ENCODE results near the gene UQCC5.
A peak's percentile ranks its signal among the peaks of the same experiment; 100 is the strongest.

UQCC5 gene, protein sequence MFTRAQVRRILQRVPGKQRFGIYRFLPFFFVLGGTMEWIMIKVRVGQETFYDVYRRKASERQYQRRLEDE

GRCh38 chr3:52536369-52537164 lies at the start of gene UQCC5:
TSS of gene UQCC5 (plus strand) at chr3:52536605. CDS start at chr3:52536756, 151 bp downstream.
- peak; percentile 93 for DNase-seq

DNA sequence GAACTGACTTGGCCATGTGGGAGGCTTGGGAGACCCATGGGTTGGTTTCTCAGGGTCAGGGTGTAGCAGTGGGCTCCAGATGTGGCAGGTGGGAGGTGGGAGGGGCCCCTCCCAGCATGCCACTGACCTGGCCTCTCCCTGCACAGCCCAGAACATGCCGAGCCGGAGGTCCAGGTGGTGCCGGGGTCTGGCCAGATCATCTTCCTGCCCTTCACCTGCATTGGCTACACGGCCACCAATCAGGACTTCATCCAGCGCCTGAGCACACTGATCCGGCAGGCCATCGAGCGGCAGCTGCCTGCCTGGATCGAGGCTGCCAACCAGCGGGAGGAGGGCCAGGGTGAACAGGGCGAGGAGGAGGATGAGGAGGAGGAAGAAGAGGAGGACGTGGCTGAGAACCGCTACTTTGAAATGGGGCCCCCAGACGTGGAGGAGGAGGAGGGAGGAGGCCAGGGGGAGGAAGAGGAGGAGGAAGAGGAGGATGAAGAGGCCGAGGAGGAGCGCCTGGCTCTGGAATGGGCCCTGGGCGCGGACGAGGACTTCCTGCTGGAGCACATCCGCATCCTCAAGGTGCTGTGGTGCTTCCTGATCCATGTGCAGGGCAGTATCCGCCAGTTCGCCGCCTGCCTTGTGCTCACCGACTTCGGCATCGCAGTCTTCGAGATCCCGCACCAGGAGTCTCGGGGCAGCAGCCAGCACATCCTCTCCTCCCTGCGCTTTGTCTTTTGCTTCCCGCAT lies 49.2 kb upstream of the UQCC5 start:
- no peak for DNase-seq

GRCh38 chr3:52487788-52488691 lies 48.4 kb upstream of the UQCC5 start:
- no peak for DNase-seq

- no peak for DNase-seq
Observed at GRCh38 chr3:52488746-52489145, 47.7 kb upstream of the UQCC5 start.

GRCh38 chr3:52489453-52489852 lies 47.0 kb upstream of the UQCC5 start:
- DNase-seq: no peak

GRCh38 chr3:52490035-52490938 lies 46.1 kb upstream of the UQCC5 start:
- no peak for DNase-seq

GRCh38 chr3:52490939-52491526 lies 45.4 kb upstream of the UQCC5 start:
- DNase-seq: no peak

- DNase-seq: no peak
Observed at GRCh38 chr3:52492059-52492458, 44.3 kb upstream of the UQCC5 start.

- DNase-seq: no peak
Observed at GRCh38 chr3:52493232-52494017, 43.0 kb upstream of the UQCC5 start.

DNA sequence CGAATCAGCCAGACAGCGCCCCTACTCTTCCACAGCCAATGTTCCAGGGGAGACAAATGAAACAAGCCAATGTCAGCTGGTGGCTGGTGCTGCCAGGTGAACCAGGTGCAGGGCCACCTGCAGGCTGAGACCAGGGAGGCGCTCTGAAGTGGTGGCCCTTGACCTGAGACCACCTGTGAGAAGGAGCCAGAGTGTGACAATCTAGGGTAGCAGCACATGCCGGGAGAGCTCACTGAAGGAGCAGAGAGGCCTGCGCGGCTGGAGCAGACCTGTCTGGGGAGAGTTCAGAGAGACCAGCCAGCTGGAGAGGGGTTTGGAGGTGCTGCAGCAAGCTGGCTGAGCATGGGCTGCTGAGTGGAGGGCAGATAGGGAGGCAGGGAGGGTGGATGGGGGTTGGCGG lies 42.0 kb upstream of the UQCC5 start:
- no peak for DNase-seq

DNA sequence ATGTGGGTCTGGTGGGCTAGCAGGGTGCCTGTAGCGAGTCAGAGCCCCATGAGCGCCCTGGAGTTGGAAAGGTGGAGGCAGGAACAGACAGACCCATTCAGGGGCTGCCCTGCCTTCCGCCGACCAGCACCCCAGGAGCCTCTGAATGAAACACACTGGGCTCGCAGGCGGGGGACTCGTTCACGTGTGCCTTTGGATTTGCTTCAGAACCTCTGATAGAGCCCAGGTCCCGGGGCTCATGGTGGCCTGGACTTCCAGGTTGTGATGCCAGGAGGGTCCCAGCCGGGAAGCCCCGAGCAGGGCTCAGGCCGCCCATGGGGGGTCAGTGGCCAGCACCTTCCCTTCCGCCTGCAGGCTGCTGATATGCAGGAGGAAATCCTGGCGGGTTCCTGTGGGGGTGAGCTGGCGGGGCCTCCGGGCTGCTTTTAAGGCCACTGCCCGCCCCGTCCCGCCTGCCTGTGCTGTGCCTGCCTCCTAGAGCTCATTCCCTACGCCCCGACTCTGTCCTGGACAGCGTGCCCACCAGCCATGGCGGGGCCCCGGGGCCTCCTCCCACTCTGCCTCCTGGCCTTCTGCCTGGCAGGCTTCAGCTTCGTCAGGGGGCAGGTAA lies 41.4 kb upstream of the UQCC5 start, which contains the start of gene STAB1:
STAB1 (plus strand) TSS at position 453 of the 610 bp plus-strand sequence; CDS start at position 529, 76 bp downstream.
- DNase-seq: no peak

- no peak for DNase-seq
Observed at GRCh38 chr3:52495777-52496602, 40.4 kb upstream of the UQCC5 start.

DNA sequence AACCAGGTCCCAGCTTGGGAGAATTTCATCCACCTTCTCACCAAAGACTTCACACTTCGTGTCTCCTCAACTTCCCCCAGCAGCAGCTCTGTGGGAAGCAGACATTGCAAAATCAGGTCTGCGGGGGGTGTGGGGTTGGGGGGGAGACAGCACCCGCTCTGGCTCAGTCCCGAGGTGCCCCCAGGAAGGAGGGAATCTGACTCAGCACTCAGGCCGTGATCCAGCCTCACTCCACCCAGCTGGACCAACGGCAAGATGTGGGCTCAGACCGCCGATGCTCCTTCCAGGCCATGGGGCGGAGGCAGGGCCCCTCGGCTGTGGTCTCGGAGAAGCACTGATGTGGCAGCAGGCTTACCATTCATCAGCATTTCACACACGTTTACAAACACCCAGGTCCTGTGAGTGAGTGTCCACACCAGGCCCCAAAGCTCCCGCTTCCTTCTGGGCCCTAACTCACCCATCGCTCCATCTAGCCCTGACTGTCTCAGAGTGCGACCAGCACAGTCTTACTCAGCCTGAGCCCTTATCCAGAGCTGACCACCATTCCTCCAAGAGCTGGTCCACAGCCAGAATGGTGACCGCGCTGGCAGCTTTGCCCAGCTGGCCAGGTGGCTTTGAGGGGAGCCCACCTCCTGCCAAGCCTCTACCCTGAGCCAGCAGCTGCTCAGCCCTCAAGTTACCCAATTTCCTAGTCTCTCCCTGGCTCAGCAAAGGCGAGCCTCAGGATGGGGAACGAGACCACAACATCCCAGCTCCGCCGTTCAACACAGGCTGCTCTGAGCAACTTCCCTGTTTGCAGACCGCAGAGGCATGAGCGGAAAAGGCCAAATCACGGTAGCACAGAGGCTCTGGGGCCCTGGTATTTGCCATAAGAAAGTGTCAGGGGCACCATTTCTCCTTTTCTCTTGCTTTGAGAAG lies 38.0 kb upstream of the UQCC5 start:
- DNase-seq: no peak

DNA sequence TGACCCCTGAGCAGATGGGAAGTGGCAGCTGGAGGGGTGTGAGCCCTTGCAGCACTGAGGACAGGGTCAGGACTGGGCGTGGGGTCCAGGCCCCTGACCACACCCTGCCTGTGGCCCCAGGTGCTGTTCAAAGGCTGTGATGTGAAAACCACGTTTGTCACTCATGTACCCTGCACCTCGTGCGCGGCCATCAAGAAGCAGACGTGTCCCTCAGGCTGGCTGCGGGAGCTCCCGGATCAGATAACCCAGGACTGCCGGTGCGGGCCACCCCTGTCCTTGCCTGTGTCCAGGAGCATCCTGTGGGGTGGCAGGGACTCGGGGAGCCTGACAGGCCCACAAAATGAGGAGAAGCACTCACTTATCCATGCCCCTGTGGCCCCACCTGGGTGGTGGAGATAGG lies 35.4 kb upstream of the UQCC5 start:
- no peak for DNase-seq

DNA sequence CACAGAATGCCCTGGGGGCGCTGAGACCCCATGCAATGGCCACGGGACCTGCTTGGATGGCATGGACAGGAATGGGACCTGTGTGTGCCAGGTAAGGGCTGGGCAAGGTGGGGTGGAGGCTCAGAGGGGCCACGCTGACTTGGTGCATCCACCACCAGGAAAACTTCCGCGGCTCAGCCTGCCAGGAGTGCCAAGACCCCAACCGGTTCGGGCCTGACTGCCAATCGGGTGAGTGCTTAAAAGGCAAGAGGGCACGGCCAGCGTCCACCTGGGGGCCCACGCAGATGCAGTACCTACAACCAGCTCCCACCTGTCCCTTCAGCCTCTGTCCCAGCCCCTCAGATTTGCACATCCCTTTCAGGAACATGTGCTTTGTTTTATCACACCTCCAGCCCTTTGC lies 34.4 kb upstream of the UQCC5 start:
- DNase-seq: no peak

DNA sequence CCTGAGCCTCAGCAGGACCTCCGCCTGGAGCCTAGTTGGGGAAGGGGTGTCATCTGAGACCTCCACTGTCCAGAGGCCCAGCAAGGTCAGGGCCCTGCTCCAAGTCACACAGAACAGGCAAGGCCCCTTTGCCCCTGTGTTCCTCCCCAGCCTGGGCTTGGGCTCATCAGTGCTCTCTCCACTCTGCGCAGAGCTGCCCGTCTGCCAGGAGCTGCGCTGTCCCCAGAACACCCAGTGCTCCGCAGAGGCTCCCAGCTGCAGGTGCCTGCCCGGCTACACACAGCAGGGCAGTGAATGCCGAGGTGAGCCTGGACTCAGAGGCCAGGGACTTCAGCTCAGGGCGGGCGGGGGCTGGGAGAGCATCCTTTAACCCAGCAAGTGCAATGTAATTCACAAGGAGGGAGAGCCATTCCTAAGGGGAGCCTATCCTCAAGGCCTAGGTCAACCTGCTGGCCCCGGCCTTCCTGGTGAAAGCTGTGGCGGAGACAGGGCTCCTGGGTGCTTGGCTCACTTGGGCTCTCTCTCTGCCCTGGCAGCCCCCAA lies 33.5 kb upstream of the UQCC5 start:
- DNase-seq: no peak

DNA sequence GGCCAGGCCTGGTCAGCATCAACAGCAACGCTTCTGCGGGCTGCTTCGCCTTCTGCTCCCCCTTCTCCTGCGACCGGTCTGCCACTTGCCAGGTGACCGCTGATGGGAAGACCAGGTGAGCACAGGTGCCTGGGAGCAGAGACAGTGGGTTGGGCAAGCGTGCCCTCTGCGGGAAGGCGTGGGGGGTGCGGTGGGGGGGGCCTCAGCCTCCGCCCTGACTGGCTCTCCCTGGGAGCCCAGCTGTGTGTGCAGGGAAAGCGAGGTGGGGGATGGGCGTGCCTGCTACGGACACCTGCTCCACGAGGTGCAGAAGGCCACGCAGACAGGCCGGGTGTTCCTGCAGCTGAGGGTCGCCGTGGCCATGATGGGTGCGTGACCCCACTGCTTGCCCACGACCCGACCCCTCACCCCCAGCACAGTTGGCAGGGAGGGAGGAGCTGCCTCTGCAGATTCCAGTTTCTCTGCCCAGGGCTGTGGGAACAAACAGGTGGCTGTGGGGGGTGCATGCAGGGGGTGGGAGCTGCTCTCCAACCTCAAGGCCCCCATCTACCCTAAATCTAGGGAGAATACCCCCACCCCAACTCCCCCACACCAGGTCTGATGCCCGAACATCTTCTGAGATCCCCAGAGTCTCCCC lies 32.5 kb upstream of the UQCC5 start:
- DNase-seq: no peak
